Mucosa of descending colon (tissue), 3 donors: ENCODE results near the gene LIMS2. TPM values are rescaled to one million over a fixed set of nuclear protein-coding genes. Genes with fewer than 3 reads are reported as not detected.

Source experiments
- ATAC-seq: fragments of 200-7000 bp; cut with Tn5 transposase; one replicate; pipeline ENCODE4 v1.9.1; 2020; ENCODE audit warnings: mild to moderate bottlenecking, moderate library complexity
- DNase-seq, 3 donors: peaks; one replicate each; pipeline ENCODE4 v3.0.0-alpha.2; 2020
- H3K36me3 ChIP-seq: fragments of 200-600 bp; one replicate; pipeline ENCODE4 v1.8.0; 2021; ENCODE audit warnings: low read depth, mild to moderate bottlenecking
- H3K4me1 ChIP-seq: fragments of 200-600 bp; one replicate; pipeline ENCODE4 v1.8.0; 2021; ENCODE audit warnings: low read depth, mild to moderate bottlenecking
- H3K4me3 ChIP-seq: fragments of 200-600 bp; one replicate; pipeline ENCODE4 v1.8.0; 2021; ENCODE audit warnings: mild to moderate bottlenecking
- H3K9me3 ChIP-seq: fragments of 200-600 bp; one replicate; pipeline ENCODE4 v1.8.0; 2021; ENCODE audit warnings: mild to moderate bottlenecking
- CTCF ChIP-seq: fragments of 200-600 bp; IDR thresholded peaks from one replicate; pipeline ENCODE4 v1.8.0; 2022; ENCODE audit warnings: antibody characterized with exemption, mild to moderate bottlenecking
- intact Hi-C, 2 donors: fragments of 100-400 bp; cut with DNase I in 1 of 2; cut with micrococcal nuclease in 1 of 2; formaldehyde crosslinking; loops; one replicate each; pipeline versions ENCODE4 v1.11.0 to v1.11.1; 2022; cut with DNase I, micrococcal nuclease
- total RNA-seq, 3 donors: library from RNA; stranded (reverse); fragmentation: NEBNext Ultra II Directional in 2 of 3; extraction: Animal tissue kit (Norgen Biotek cat#: 25700) in 2 of 3; gene quantifications; one replicate each; pipeline versions ENCODE4 v1.2.1 to v1.2.4, GENCODE V29; 2021 to 2023
- donor health status: DM: no; HTN: no; CAD: no; lungs with moderate emphysema.
- donor health status: DM: no; HTN: no; CAD: no.
- donor health status: DM: no; HTN: yes; CAD: no.

Gene LIMS2
- total RNA-seq, 3 donors from 2014 or later: 12.5 to 478 (median 29.9) TPM

GRCh38 chr2:127633556-127634065, 41.7 kb downstream of the LIMS2 start:
- Histone ChIP-seq H3K4me3 (no peak overlapping the region), H3K9me3 (no peaks in the 10 kb centered on the region), H3K36me3 (no peaks in the 10 kb centered on the region), H3K4me1 (peaks cover 7% of the 10 kb centered on the region)
- peak in 1 of 3 donors; percentile 43 for DNase-seq
- ATAC-seq: no peak
- TF ChIP-seq CTCF: no peak
- intact Hi-C loops: no loop called here

GRCh38 chr2:127632592-127633489, 42.5 kb downstream of the LIMS2 start:
- H3K9me3 ChIP-seq: no peaks in the 10 kb centered on the region
- peaks cover 7% of the 10 kb centered on the region for H3K4me1 ChIP-seq
- peak; percentile 3 for ATAC-seq
- DNase-seq: peak in 1 of 3 donors; percentile 61
- H3K4me3 ChIP-seq: no peak overlapping the region
- no peaks in the 10 kb centered on the region for H3K36me3 ChIP-seq
- TF ChIP-seq CTCF: no peak
- intact Hi-C loops: no loop called here

- ATAC-seq: no peak
- TF ChIP-seq CTCF: no peak
- Histone ChIP-seq H3K4me1 (peaks cover 7% of the 10 kb centered on the region), H3K9me3 (no peaks in the 10 kb centered on the region), H3K4me3 (no peak overlapping the region), H3K36me3 (no peaks in the 10 kb centered on the region)
- intact Hi-C loops: no loop called here
- peak in 1 of 3 donors; percentile 44 for DNase-seq
These were observed 43.2 kb downstream of the LIMS2 start for GRCh38 chr2:127631997-127632581.

GRCh38 chr2:127631541-127631996, 43.8 kb downstream of the LIMS2 start:
- H3K36me3 ChIP-seq: no peaks in the 10 kb centered on the region
- DNase-seq: peak in 1 of 3 donors; percentile 43
- no peak overlapping the region for H3K4me3 ChIP-seq
- no peak for TF ChIP-seq CTCF
- H3K9me3 ChIP-seq: no peaks in the 10 kb centered on the region
- intact Hi-C loops: no loop called here
- ATAC-seq: no peak
- peaks cover 7% of the 10 kb centered on the region for H3K4me1 ChIP-seq

- peak in 1 of 3 donors; percentile 50 for DNase-seq
These were observed 44.3 kb downstream of the LIMS2 start for GRCh38 chr2:127630864-127631540.

More at GRCh38 chr2:127630864-127631540, 44.3 kb downstream of the LIMS2 start:
- no peak for TF ChIP-seq CTCF
- no peak for ATAC-seq
- H3K9me3 ChIP-seq: no peaks in the 10 kb centered on the region
- no peak overlapping the region for H3K4me3 ChIP-seq
- intact Hi-C loops: no loop called here
- peaks cover 2% of the 10 kb centered on the region for H3K4me1 ChIP-seq
- no peaks in the 10 kb centered on the region for H3K36me3 ChIP-seq
